ENCODE measurements around the gene UPF3A.
"Not testable (repeated sequence)": the region's sequence is repeated elsewhere in the genome, so short reads cannot be mapped to it uniquely, and the experiment has no call there.

The UPF3A gene

GRCh38 chr13:114281351-114282040, at the start of gene UPF3A:
Gene UPF3A, plus strand, starts transcription at chr13:114281601. Its CDS starts 39 bp downstream, at chr13:114281640.
- peak; percentile 70 to 82 for DNase-seq (ENCODE audit: low read depth in 2 of 2)

- DNase-seq (ENCODE audit: low read depth in 2 of 2), result no peak
Observed at GRCh38 chr13:114231886-114232285, 49.5 kb upstream of the UPF3A start.

GRCh38 chr13:114234266-114234644, 47.1 kb upstream of the UPF3A start:
- no peak for DNase-seq (ENCODE audit: low read depth in 2 of 2)

GRCh38 chr13:114234645-114235421, 46.6 kb upstream of the UPF3A start, which contains the start of gene CDC16:
Gene CDC16, plus strand, starts transcription at chr13:114234897. Its CDS starts 188 bp downstream, at chr13:114235085.
- DNase-seq (ENCODE audit: low read depth in 2 of 2), result peak; percentile 73 to 79

- DNase-seq (ENCODE audit: low read depth in 2 of 2), result no peak
Observed at GRCh38 chr13:114235697-114236096, 45.7 kb upstream of the UPF3A start.

GRCh38 chr13:114236227-114236626, 45.2 kb upstream of the UPF3A start:
- no peak for DNase-seq (ENCODE audit: low read depth in 2 of 2)

- no peak for DNase-seq (ENCODE audit: low read depth in 2 of 2)
Observed at GRCh38 chr13:114237415-114238112, 43.8 kb upstream of the UPF3A start.

- DNase-seq (ENCODE audit: low read depth in 2 of 2), result no peak
Observed at GRCh38 chr13:114241918-114242317, 39.5 kb upstream of the UPF3A start.

GRCh38 chr13:114243971-114244370, 37.4 kb upstream of the UPF3A start:
- DNase-seq (ENCODE audit: low read depth in 2 of 2), result no peak

GRCh38 chr13:114244637-114245036, 36.8 kb upstream of the UPF3A start:
- DNase-seq (ENCODE audit: low read depth in 2 of 2), result no peak

- no peak for DNase-seq (ENCODE audit: low read depth in 2 of 2)
Observed at GRCh38 chr13:114248011-114248410, 33.4 kb upstream of the UPF3A start.

- no peak for DNase-seq (ENCODE audit: low read depth in 2 of 2)
Observed at GRCh38 chr13:114249077-114249476, 32.3 kb upstream of the UPF3A start.

GRCh38 chr13:114251639-114252440, 29.6 kb upstream of the UPF3A start:
- not testable (repeated sequence) for DNase-seq (ENCODE audit: low read depth in 2 of 2)

- DNase-seq (ENCODE audit: low read depth in 2 of 2), result no peak
Observed at GRCh38 chr13:114256547-114256946, 24.9 kb upstream of the UPF3A start.

GRCh38 chr13:114257014-114257413, 24.4 kb upstream of the UPF3A start:
- DNase-seq (ENCODE audit: low read depth in 2 of 2), result no peak

GRCh38 chr13:114258589-114258988, 22.8 kb upstream of the UPF3A start:
- no peak for DNase-seq (ENCODE audit: low read depth in 2 of 2)

- DNase-seq (ENCODE audit: low read depth in 2 of 2), result no peak
Observed at GRCh38 chr13:114259374-114259773, 22.0 kb upstream of the UPF3A start.

GRCh38 chr13:114259974-114260373, 21.4 kb upstream of the UPF3A start:
- no peak for DNase-seq (ENCODE audit: low read depth in 2 of 2)

GRCh38 chr13:114260814-114261213, 20.6 kb upstream of the UPF3A start:
- no peak for DNase-seq (ENCODE audit: low read depth in 2 of 2)

GRCh38 chr13:114261328-114261965, 20.0 kb upstream of the UPF3A start:
- DNase-seq (ENCODE audit: low read depth in 2 of 2), result no peak

GRCh38 chr13:114263578-114263977, 17.8 kb upstream of the UPF3A start:
- DNase-seq (ENCODE audit: low read depth in 2 of 2), result no peak
